H9 (cell line): Measurements from ENCODE around the gene FDX2. TPM values are rescaled to one million over a fixed set of nuclear protein-coding genes. Genes with fewer than 3 reads are reported as not detected.

ENCODE experiments used
- DNase-seq: peaks from one replicate; pipeline ENCODE4 v3.0.0-alpha.2; 2017
- H2AFZ ChIP-seq: one replicate; pipeline ENCODE4 v1.6.1; 2013; ENCODE audit warnings: mild to moderate bottlenecking, low read length, control low read depth, moderate library complexity
- H2AK5ac ChIP-seq: 2 replicates; pipeline ENCODE4 v1.6.1; 2013; ENCODE audit warnings: low read length, control low read depth, mixed read lengths; ENCODE audit not compliant: insufficient read length
- H2BK120ac ChIP-seq: one replicate; pipeline ENCODE4 v1.6.1; 2013; ENCODE audit warnings: low read depth, mild to moderate bottlenecking, low read length, control low read depth, inconsistent platforms; ENCODE audit not compliant: poor library complexity, severe bottlenecking
- H2BK12ac ChIP-seq: 2 replicates; pipeline ENCODE4 v1.6.1; 2013; ENCODE audit warnings: low read length, control low read depth, mixed read lengths, low read depth; ENCODE audit not compliant: insufficient read length
- H2BK15ac ChIP-seq: 2 replicates; pipeline ENCODE4 v1.6.1; 2013; ENCODE audit warnings: low read depth, low read length, control low read depth
- H2BK20ac ChIP-seq: one replicate; pipeline ENCODE4 v1.6.1; 2013; ENCODE audit warnings: low read depth, mild to moderate bottlenecking, low read length, control low read depth, inconsistent platforms; ENCODE audit not compliant: poor library complexity, severe bottlenecking
- H2BK5ac ChIP-seq: 2 replicates; pipeline ENCODE4 v1.6.1; 2013; ENCODE audit warnings: low read length, control low read depth, mixed read lengths; ENCODE audit not compliant: insufficient read length
- H3K14ac ChIP-seq: 2 replicates; pipeline ENCODE4 v1.6.1; 2013; ENCODE audit warnings: low read length, control low read depth; ENCODE audit not compliant: insufficient read depth
- H3K18ac ChIP-seq: 2 replicates; pipeline ENCODE4 v1.6.1; 2013; ENCODE audit warnings: low read depth, mild to moderate bottlenecking, mixed read lengths, low read length, control low read depth; ENCODE audit not compliant: insufficient read length
- H3K23ac ChIP-seq: 2 replicates; pipeline ENCODE4 v1.6.1; 2013; ENCODE audit warnings: low read length, control low read depth, mixed read lengths, low read depth; ENCODE audit not compliant: insufficient read length
- H3K23me2 ChIP-seq: 2 replicates; pipeline ENCODE4 v1.6.1; 2013; ENCODE audit warnings: low read depth, mild to moderate bottlenecking, mixed read lengths, low read length, control low read depth; ENCODE audit not compliant: insufficient read length, poor library complexity, severe bottlenecking
- H3K27ac ChIP-seq: 2 replicates; pipeline ENCODE4 v1.5.1; 2013; ENCODE audit warnings: low read length, control low read depth, mixed read lengths, low read depth; ENCODE audit not compliant: insufficient read length
- H3K27me3 ChIP-seq: 2 replicates; pipeline ENCODE4 v1.6.1; 2013; ENCODE audit warnings: low read length, control low read depth, inconsistent platforms; ENCODE audit not compliant: insufficient read depth
- H3K4ac ChIP-seq: 2 replicates; pipeline ENCODE4 v1.6.1; 2013; ENCODE audit warnings: low read depth, mild to moderate bottlenecking, control low read depth, inconsistent platforms, low read length, moderate library complexity
- H3K4me1 ChIP-seq: 2 replicates; pipeline ENCODE4 v1.6.1; 2013; ENCODE audit warnings: low read length, control low read depth, inconsistent platforms; ENCODE audit not compliant: insufficient read depth
- H3K4me2 ChIP-seq: 2 replicates; pipeline ENCODE4 v1.6.1; 2013; ENCODE audit warnings: low read length, control low read depth, mixed read lengths; ENCODE audit not compliant: insufficient read length, insufficient read depth
- H3K56ac ChIP-seq: 2 replicates; pipeline ENCODE4 v1.6.1; 2013; ENCODE audit warnings: low read depth, mild to moderate bottlenecking, mixed read lengths, low read length, control low read depth; ENCODE audit not compliant: insufficient read length
- H3K79me1 ChIP-seq: 2 replicates; pipeline ENCODE4 v1.6.1; 2013; ENCODE audit warnings: low read depth, mild to moderate bottlenecking, moderate library complexity, low read length, control low read depth, inconsistent platforms; ENCODE audit not compliant: insufficient read depth, poor library complexity, severe bottlenecking
- H3K79me2 ChIP-seq: 2 replicates; pipeline ENCODE4 v1.6.1; 2013; ENCODE audit warnings: low read length, control low read depth, inconsistent platforms; ENCODE audit not compliant: insufficient read depth
- H3K9ac ChIP-seq: 2 replicates; pipeline ENCODE4 v1.6.1; 2013; ENCODE audit warnings: low read length, control low read depth, mixed read lengths; ENCODE audit not compliant: insufficient read length; ENCODE audit errors: extremely low read depth
- H3K9me3 ChIP-seq: one replicate; pipeline ENCODE4 v1.6.1; 2013; ENCODE audit warnings: low read depth, low read length, inconsistent platforms; ENCODE audit not compliant: control insufficient read depth
- H3T11ph ChIP-seq: one replicate; pipeline ENCODE4 v1.6.1; 2013; ENCODE audit warnings: mild to moderate bottlenecking, low read length, control low read depth, inconsistent platforms
- H4K20me1 ChIP-seq: one replicate; pipeline ENCODE4 v1.6.1; 2013; ENCODE audit not compliant: control insufficient read depth, insufficient read length, insufficient read depth
- H4K5ac ChIP-seq: 2 replicates; pipeline ENCODE4 v1.6.1; 2013; ENCODE audit warnings: low read depth, mild to moderate bottlenecking, mixed read lengths, low read length, control low read depth; ENCODE audit not compliant: insufficient read length
- H4K8ac ChIP-seq: replicated peaks from 2 replicates; pipeline ENCODE4 v1.6.1; 2013; ENCODE audit warnings: low read length, control low read depth, mixed read lengths, low read depth; ENCODE audit not compliant: insufficient read length
- H4K91ac ChIP-seq: 2 replicates; pipeline ENCODE4 v1.6.1; 2013; ENCODE audit warnings: low read depth, mild to moderate bottlenecking, moderate library complexity, mixed read lengths, low read length, control low read depth; ENCODE audit not compliant: insufficient read length
- H3K27ac Mint-ChIP-seq, 3 experiments: 2 replicates in 2 of 3; 3 replicates in 1 of 3; pipeline ENCODE4 v1.8.0; 2020 to 2021; ENCODE audit warnings: mixed read lengths in 3 of 3, mild to moderate bottlenecking in 1 of 3, moderate library complexity in 1 of 3
- H3K27me3 Mint-ChIP-seq: 2 replicates; pipeline ENCODE4 v1.8.0; 2021; ENCODE audit warnings: low read depth, mild to moderate bottlenecking, moderate library complexity, mixed read lengths
- H3K36me3 Mint-ChIP-seq, 3 experiments: 2 replicates in 2 of 3; 3 replicates in 1 of 3; pipeline ENCODE4 v1.8.0; 2020 to 2021; ENCODE audit warnings: low read depth in 3 of 3, mixed read lengths in 3 of 3; ENCODE audit not compliant: insufficient read depth in 1 of 3
- H3K4me1 Mint-ChIP-seq, 2 experiments: 2 replicates each; pipeline ENCODE4 v1.8.0; 2020; ENCODE audit warnings: mixed read lengths in 2 of 2
- H3K4me3 Mint-ChIP-seq, 2 experiments: 2 replicates in 1 of 2; 3 replicates in 1 of 2; pipeline ENCODE4 v1.8.0; 2020 to 2021; ENCODE audit warnings: mild to moderate bottlenecking in 2 of 2, mixed read lengths in 2 of 2, moderate library complexity in 1 of 2
- H3K9me3 Mint-ChIP-seq, 2 experiments: 2 replicates in 1 of 2; 3 replicates in 1 of 2; pipeline ENCODE4 v1.8.0; 2020; ENCODE audit warnings: mild to moderate bottlenecking in 2 of 2, mixed read lengths in 2 of 2, moderate library complexity in 1 of 2
- CTCF ChIP-seq: fragments of 200-600 bp; sonication (generic); conservative IDR thresholded peaks from 3 replicates; pipeline ENCODE4 v1.8.0; 2021; ENCODE audit warnings: antibody characterized with exemption, mild to moderate bottlenecking
- WGBS: extraction: QIAGEN DNeasy Blood & Tissue Kit; methylation state at CpG from one replicate; pipeline ENCODE4 v1.1.7; 2013; ENCODE audit warnings: missing lambda C conversion rate, low lambda C conversion rate, mixed read lengths; ENCODE audit not compliant: insufficient read length; ENCODE audit errors: extremely low coverage; 5-methylcytosine and 5-hydroxymethylcytosine counted together
- total RNA-seq: library from RNA; stranded (reverse); gene quantifications from 2 replicates; pipeline ENCODE4 v1.2.1, GENCODE V29; 2021

The FDX2 gene
- total RNA-seq, 1 experiment from 2014 or later, result 27.7 TPM

GRCh38 chr19:10317045-10317856 is 1.4 kb upstream of the FDX2 start:
- H3K14ac ChIP-seq, result no peak overlapping the region
- H2AK5ac ChIP-seq, result no peak overlapping the region
- no peak for DNase-seq
- H3K4ac ChIP-seq, result no peak overlapping the region
- H4K8ac ChIP-seq, result no peak overlapping the region
- H2BK12ac ChIP-seq, result no peak overlapping the region
- peaks cover 19 to 54% (median 33%) of the 10 kb centered on the region in 3 experiments for H3K36me3 Mint-ChIP-seq
- no peaks in the 10 kb centered on the region for H4K20me1 ChIP-seq
- no peak overlapping the region for H3K4me3 Mint-ChIP-seq
- no peak overlapping the region for H4K91ac ChIP-seq
- H3K4me1 ChIP-seq, result no peaks in the 10 kb centered on the region
- H4K5ac ChIP-seq, result no peak overlapping the region
- H3K79me1 ChIP-seq, result no peaks in the 10 kb centered on the region
- H3K9me3 ChIP-seq, result no peaks in the 10 kb centered on the region
- peaks cover 11 to 14% of the 10 kb centered on the region in 2 experiments for H3K4me1 Mint-ChIP-seq
- peaks cover 3% of the 10 kb centered on the region for H3K23me2 ChIP-seq
- no peak overlapping the region for H2BK5ac ChIP-seq
- no peak overlapping the region for H3T11ph ChIP-seq
- H2BK120ac ChIP-seq, result no peak overlapping the region
- H3K18ac ChIP-seq, result no peak overlapping the region
- H3K9me3 Mint-ChIP-seq, result no peaks in the 10 kb centered on the region; a peak in 1 of 5 replicates
- no CpG with 5 or more reads among the region's 29 CpGs for WGBS
- no peak overlapping the region for H3K56ac ChIP-seq
- peak overlapping the region in 2 of 3 experiments; percentile 64 to 92; a peak in 2 of 7 replicates for H3K27ac Mint-ChIP-seq
- no peak overlapping the region for H3K4me2 ChIP-seq
- H3K27ac ChIP-seq, result no peak overlapping the region
- H3K27me3 Mint-ChIP-seq, result peaks cover 2% of the 10 kb centered on the region
- no peak overlapping the region for H2BK15ac ChIP-seq
- H3K27me3 ChIP-seq, result no peaks in the 10 kb centered on the region
- no peaks in the 10 kb centered on the region for H3K79me2 ChIP-seq
- TF ChIP-seq CTCF, result no peak
- H3K9ac ChIP-seq, result no peak overlapping the region
- no peak overlapping the region for H3K23ac ChIP-seq
- H2BK20ac ChIP-seq, result no peak overlapping the region
- H2AFZ ChIP-seq, result no peak overlapping the region
